SU-DHL-6 (cell line): ENCODE measurements around the gene ZSWIM3.

Experiments used
- H2AFZ ChIP-seq: fragments of 200-600 bp; sonication (generic); 2 replicates; pipeline ENCODE4 v1.6.1; 2014; ENCODE audit warnings: low read depth, mild to moderate bottlenecking, moderate library complexity, mixed read lengths, antibody characterized with exemption, low read length; ENCODE audit not compliant: severe bottlenecking
- H3F3A ChIP-seq: fragments of 200-600 bp; shearing (Covaris generic); 2 replicates; pipeline ENCODE4 v1.6.0; 2016; ENCODE audit warnings: antibody characterized with exemption, mild to moderate bottlenecking; ENCODE audit not compliant: insufficient read depth
- H3K27ac ChIP-seq: fragments of 200-600 bp; sonication (generic); 2 replicates; pipeline ENCODE4 v1.5.1; 2016; ENCODE audit warnings: low read depth, mild to moderate bottlenecking, low read length, moderate library complexity, mixed read lengths
- H3K27me3 ChIP-seq: fragments of 200-600 bp; sonication (generic), shearing (Covaris generic); 2 replicates; pipeline ENCODE4 v1.6.0; 2014; ENCODE audit warnings: mild to moderate bottlenecking, low read length
- H3K36me3 ChIP-seq: fragments of 200-600 bp; sonication (generic); 2 replicates; pipeline ENCODE4 v1.6.1; 2014; ENCODE audit warnings: mild to moderate bottlenecking, low read length, mixed read lengths
- H3K4me2 ChIP-seq: fragments of 300-600, 200-600 bp; shearing (Covaris generic), sonication (generic); 2 replicates; pipeline ENCODE4 v1.6.0; 2014; ENCODE audit warnings: low read length, low read depth, mild to moderate bottlenecking; ENCODE audit not compliant: poor library complexity, severe bottlenecking
- H3K4me3 ChIP-seq: fragments of 200-600 bp; sonication (generic); 2 replicates; pipeline ENCODE4 v1.5.1; 2014; ENCODE audit warnings: antibody characterized with exemption, low read length, mild to moderate bottlenecking, mixed read lengths; ENCODE audit not compliant: insufficient read depth, poor library complexity, severe bottlenecking
- H3K79me2 ChIP-seq: fragments of 200-600 bp; sonication (generic); 2 replicates; pipeline ENCODE4 v1.6.1; 2014; ENCODE audit warnings: mild to moderate bottlenecking, low read length, moderate library complexity; ENCODE audit not compliant: insufficient read depth
- H3K9ac ChIP-seq: fragments of 200-600 bp; sonication (generic); 2 replicates; pipeline ENCODE4 v1.7.0; 2014; ENCODE audit warnings: mild to moderate bottlenecking, low read length
- H3K9me2 ChIP-seq: fragments of 200-600 bp; sonication (generic); replicated peaks from 2 replicates; pipeline ENCODE4 v1.6.1; 2014; ENCODE audit warnings: low read length; ENCODE audit not compliant: insufficient read depth
- H3K9me3 ChIP-seq: fragments of 200-600 bp; sonication (generic); 2 replicates; pipeline ENCODE4 v1.6.1; 2014; ENCODE audit warnings: low read length, mixed read lengths; ENCODE audit not compliant: insufficient read depth
- H4K20me1 ChIP-seq: fragments of 200-600 bp; sonication (generic); 2 replicates; pipeline ENCODE4 v1.6.1; 2014; ENCODE audit warnings: low read depth, mild to moderate bottlenecking, antibody characterized with exemption, low read length, moderate library complexity, mixed read lengths
- EZH2phosphoT487 ChIP-seq: fragments of 200-600 bp; sonication (generic), shearing (Covaris generic); conservative IDR thresholded peaks from 2 replicates; pipeline ENCODE4 v1.6.1; 2018; ENCODE audit warnings: mild to moderate bottlenecking, antibody characterized with exemption, low read length, moderate library complexity, mixed read lengths
- TF ChIP-seq, protein P1 (sequence below): fragments of 200-600 bp; sonication (generic); IDR thresholded peaks from one replicate; pipeline ENCODE4 v1.5.1; 2017; ENCODE audit warnings: antibody characterized with exemption, mild to moderate bottlenecking, low read length, moderate library complexity; ENCODE audit not compliant: insufficient read depth, poor library complexity, severe bottlenecking

Gene ZSWIM3

DNA sequence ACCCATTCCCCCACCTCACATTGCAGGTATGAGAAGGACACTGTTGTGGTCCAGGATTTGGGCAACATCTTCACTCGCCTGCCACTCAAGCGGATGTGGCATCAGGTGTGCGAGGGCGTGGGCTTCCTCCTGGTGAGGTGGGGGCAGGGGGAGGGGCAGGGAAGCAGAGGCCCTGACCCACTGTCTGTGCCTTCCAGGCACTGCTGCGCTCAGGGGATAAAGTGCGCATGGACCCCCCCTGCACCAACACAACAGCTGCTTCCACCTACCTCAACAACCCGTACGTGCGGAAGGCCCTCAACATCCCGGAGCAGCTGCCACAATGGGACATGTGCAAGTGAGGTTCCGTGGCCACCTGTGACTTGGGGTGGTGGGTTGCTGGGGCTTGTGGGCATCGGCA lies 37.4 kb downstream of the ZSWIM3 start:
- Histone ChIP-seq H3F3A (no peaks in the 10 kb centered on the region), H3K27me3 (no peaks in the 10 kb centered on the region), H4K20me1 (no peaks in the 10 kb centered on the region), H3K9me2 (no peaks in the 10 kb centered on the region), H3K36me3 (no peaks in the 10 kb centered on the region), H3K79me2 (no peaks in the 10 kb centered on the region), H3K9ac (no peak overlapping the region), H3K4me3 (no peak overlapping the region), H3K9me3 (no peaks in the 10 kb centered on the region), H3K4me2 (no peak overlapping the region), H3K27ac (no peak overlapping the region), H2AFZ (no peak overlapping the region)
- TF ChIP-seq EZH2phosphoT487 = no peak
- TF ChIP-seq, protein P1, sequence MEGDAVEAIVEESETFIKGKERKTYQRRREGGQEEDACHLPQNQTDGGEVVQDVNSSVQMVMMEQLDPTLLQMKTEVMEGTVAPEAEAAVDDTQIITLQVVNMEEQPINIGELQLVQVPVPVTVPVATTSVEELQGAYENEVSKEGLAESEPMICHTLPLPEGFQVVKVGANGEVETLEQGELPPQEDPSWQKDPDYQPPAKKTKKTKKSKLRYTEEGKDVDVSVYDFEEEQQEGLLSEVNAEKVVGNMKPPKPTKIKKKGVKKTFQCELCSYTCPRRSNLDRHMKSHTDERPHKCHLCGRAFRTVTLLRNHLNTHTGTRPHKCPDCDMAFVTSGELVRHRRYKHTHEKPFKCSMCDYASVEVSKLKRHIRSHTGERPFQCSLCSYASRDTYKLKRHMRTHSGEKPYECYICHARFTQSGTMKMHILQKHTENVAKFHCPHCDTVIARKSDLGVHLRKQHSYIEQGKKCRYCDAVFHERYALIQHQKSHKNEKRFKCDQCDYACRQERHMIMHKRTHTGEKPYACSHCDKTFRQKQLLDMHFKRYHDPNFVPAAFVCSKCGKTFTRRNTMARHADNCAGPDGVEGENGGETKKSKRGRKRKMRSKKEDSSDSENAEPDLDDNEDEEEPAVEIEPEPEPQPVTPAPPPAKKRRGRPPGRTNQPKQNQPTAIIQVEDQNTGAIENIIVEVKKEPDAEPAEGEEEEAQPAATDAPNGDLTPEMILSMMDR = no peak

DNA sequence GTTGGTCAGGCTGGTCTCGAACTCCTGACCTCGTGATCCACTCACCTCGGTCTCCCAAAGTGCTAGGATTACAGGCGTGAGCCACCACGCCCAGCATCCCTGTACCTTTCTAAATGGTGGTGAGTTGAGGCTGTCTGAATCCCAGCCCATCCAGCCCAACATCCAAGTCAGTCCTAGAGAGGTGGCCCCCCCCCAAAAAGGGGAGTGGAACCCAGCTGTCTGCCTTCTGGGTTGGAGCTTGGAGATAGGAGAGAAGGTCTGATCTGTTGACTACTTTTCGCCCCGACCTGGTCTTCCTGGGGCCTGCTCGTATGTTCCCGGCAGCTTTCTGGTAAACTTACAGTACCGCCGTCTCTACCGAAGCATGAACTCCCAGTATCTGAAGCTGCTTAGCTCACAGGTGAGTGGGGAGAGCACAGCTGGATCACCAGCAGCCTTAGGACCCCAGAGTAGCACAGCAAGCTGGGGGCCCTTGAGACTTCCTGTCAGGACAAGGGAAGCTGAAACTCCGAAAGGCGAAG lies 39.3 kb downstream of the ZSWIM3 start:
- Histone ChIP-seq H2AFZ (no peak overlapping the region), H3K27ac (no peak overlapping the region), H3F3A (no peaks in the 10 kb centered on the region), H3K36me3 (no peaks in the 10 kb centered on the region), H3K4me2 (no peak overlapping the region), H3K27me3 (no peaks in the 10 kb centered on the region), H3K4me3 (no peak overlapping the region), H3K79me2 (no peaks in the 10 kb centered on the region), H4K20me1 (no peaks in the 10 kb centered on the region), H3K9me3 (no peaks in the 10 kb centered on the region), H3K9me2 (no peaks in the 10 kb centered on the region), H3K9ac (no peak overlapping the region)
- no peak for TF ChIP-seq EZH2phosphoT487
- TF ChIP-seq, protein P1 = no peak

DNA sequence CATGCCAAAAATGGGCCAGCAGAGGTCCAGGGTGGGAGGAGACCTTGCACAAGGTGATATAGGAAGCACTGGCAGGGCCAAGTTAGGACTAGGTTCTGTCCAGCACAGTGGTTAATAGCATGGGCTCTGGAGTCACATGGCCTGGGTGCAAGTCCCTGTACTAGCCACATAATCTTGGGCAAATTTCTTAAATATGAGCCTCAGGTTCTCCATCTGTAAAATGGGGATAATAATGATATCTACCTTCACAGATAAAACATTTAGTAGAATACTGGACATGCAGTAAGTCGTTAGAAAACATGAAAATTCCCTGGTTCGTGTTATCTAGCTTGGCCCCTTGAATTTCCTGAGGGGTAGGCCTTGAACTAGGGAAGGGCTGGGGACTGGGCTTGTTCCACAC lies 39.9 kb downstream of the ZSWIM3 start:
- Histone ChIP-seq H3K36me3 (no peaks in the 10 kb centered on the region), H3F3A (no peaks in the 10 kb centered on the region), H3K4me3 (no peak overlapping the region), H3K79me2 (no peaks in the 10 kb centered on the region), H3K9me2 (no peaks in the 10 kb centered on the region), H4K20me1 (no peaks in the 10 kb centered on the region), H3K9me3 (no peaks in the 10 kb centered on the region), H3K27me3 (no peaks in the 10 kb centered on the region), H3K27ac (no peak overlapping the region), H3K4me2 (no peak overlapping the region), H2AFZ (no peak overlapping the region), H3K9ac (no peak overlapping the region)
- no peak for TF ChIP-seq EZH2phosphoT487
- TF ChIP-seq, protein P1 = no peak

DNA sequence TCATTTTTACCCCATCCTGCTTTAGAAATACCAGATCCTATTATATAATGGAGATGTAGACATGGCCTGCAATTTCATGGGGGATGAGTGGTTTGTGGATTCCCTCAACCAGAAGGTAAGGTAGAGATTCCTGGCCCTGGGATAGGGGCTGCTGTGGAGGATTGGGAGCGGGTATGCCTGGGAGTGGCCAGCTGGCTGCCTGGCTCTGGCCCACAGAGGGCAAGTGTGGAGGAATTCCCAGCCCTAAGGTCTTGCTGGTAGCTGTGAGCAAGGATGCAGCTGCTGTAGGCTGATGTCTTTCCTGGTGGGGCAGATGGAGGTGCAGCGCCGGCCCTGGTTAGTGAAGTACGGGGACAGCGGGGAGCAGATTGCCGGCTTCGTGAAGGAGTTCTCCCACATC lies 40.3 kb downstream of the ZSWIM3 start:
- Histone ChIP-seq H3K27me3 (no peaks in the 10 kb centered on the region), H3K4me2 (no peak overlapping the region), H3F3A (no peaks in the 10 kb centered on the region), H3K27ac (no peak overlapping the region), H2AFZ (no peak overlapping the region), H4K20me1 (no peaks in the 10 kb centered on the region), H3K36me3 (no peaks in the 10 kb centered on the region), H3K9ac (no peak overlapping the region), H3K9me3 (no peaks in the 10 kb centered on the region), H3K79me2 (no peaks in the 10 kb centered on the region), H3K4me3 (no peak overlapping the region), H3K9me2 (no peaks in the 10 kb centered on the region)
- TF ChIP-seq EZH2phosphoT487 = no peak
- TF ChIP-seq, protein P1 = no peak
